K562 (cell line): ENCODE measurements around the gene STOML3. TPM values are rescaled to one million over a fixed set of nuclear protein-coding genes. Genes with fewer than 3 reads are reported as not detected.

Experiments used
- ATAC-seq: fragments of 200-7000 bp; cut with Tn5 transposase; 3 replicates; pipeline ENCODE4 v1.9.1; 2020; ENCODE audit warnings: moderate library complexity
- BruUV-seq: library from RNA; stranded (reverse); fragments of 400-500 nt; replicated peaks from 2 replicates; lab custom pipeline; 2021; lab: Mats Ljungman, UMichigan
- CTCF ChIA-PET: fragments of 300-600 bp; formaldehyde crosslinking; extraction: SDS; loops from one replicate; lab custom pipeline; 2021; ENCODE audit warnings: low intra/inter-chr PET ratio; lab: Yijun Ruan, JAX
- POLR2A ChIA-PET: fragments of 300-600, 350-650 bp; sonication (Branson Sonifier 250); formaldehyde crosslinking; extraction: SDS; loops from one replicate; lab custom pipeline; 2021; ENCODE audit warnings: antibody characterized with exemption, inconsistent platforms; lab: Yijun Ruan, JAX
- DNase-seq, 4 experiments: peaks; one replicate each; pipeline versions ENCODE4 v3.0.0 to v3.0.0-alpha.2; 2011 to 2018; ENCODE audit warnings: low spot score in 3 of 4, mixed read lengths in 3 of 4; ENCODE audit errors: extremely low read depth in 1 of 4
- FAIRE-seq: peaks from 2 replicates; lab custom pipeline; 2011; peaks lifted over from hg19 to GRCh38; lab: Jason Lieb, UNC
- H2AFZ ChIP-seq: 2 replicates; pipeline ENCODE4 v1.6.0; 2011; ENCODE audit warnings: low read depth, low read length, control low read depth, inconsistent platforms
- H3K27ac ChIP-seq: fragments of 200-600 bp; 3 replicates; pipeline ENCODE4 v1.8.0; 2011; ENCODE audit warnings: low read depth, mild to moderate bottlenecking, control low read depth, inconsistent platforms, low read length, moderate library complexity, mixed read lengths; ENCODE audit errors: extremely low read depth
- H3K27me3 ChIP-seq, 2 experiments: fragments of 300-600 bp in 1 of 2; 2 replicates in 1 of 2; 3 replicates in 1 of 2; pipeline versions ENCODE4 v1.6.0 to v1.8.0; 2011; ENCODE audit warnings: inconsistent platforms in 2 of 2, low read length in 2 of 2, mild to moderate bottlenecking in 1 of 2, mixed read lengths in 1 of 2, moderate library complexity in 1 of 2; ENCODE audit not compliant: control insufficient read depth in 2 of 2, insufficient read depth in 2 of 2
- H3K36me3 ChIP-seq: fragments of 300-600 bp; 3 replicates; pipeline ENCODE4 v1.8.0; 2011; ENCODE audit warnings: mild to moderate bottlenecking, low read length, inconsistent platforms; ENCODE audit not compliant: control insufficient read depth, insufficient read depth
- H3K4me1 ChIP-seq, 2 experiments: fragments of 200-600 bp in 1 of 2; replicated peaks in 1 of 2; 2 replicates in 1 of 2; 3 replicates in 1 of 2; pipeline versions ENCODE4 v1.5.1 to v1.8.0; 2011; ENCODE audit warnings: inconsistent platforms in 2 of 2, low read length in 2 of 2, mild to moderate bottlenecking in 1 of 2, mixed read lengths in 1 of 2, moderate library complexity in 1 of 2; ENCODE audit not compliant: control insufficient read depth in 2 of 2, insufficient read depth in 2 of 2
- H3K4me2 ChIP-seq: 2 replicates; pipeline ENCODE4 v1.6.1; 2011; ENCODE audit warnings: low read length, control low read depth, inconsistent platforms, mixed read lengths; ENCODE audit not compliant: insufficient read depth
- H3K4me3 ChIP-seq: fragments of 200-600 bp; sonication (generic), shearing (Covaris generic); 2 replicates; pipeline ENCODE4 v1.5.1; 2016; ENCODE audit warnings: control low read depth, inconsistent platforms
- H3K79me2 ChIP-seq: fragments of 200-600 bp; 3 replicates; pipeline ENCODE4 v1.8.0; 2011; ENCODE audit warnings: low read length, inconsistent platforms; ENCODE audit not compliant: control insufficient read depth, insufficient read depth
- H3K9ac ChIP-seq, 2 experiments: 2 replicates each; pipeline versions ENCODE4 v1.6.0 to v1.6.1; 2011; ENCODE audit warnings: low read depth in 2 of 2, low read length in 2 of 2, control low read depth in 1 of 2, inconsistent platforms in 1 of 2, mild to moderate bottlenecking in 1 of 2, mixed read lengths in 1 of 2; ENCODE audit not compliant: insufficient read depth in 1 of 2
- H3K9me1 ChIP-seq: one replicate; pipeline ENCODE4 v1.6.0; 2011; ENCODE audit warnings: inconsistent platforms, mild to moderate bottlenecking, low read length, moderate library complexity; ENCODE audit not compliant: control insufficient read depth, insufficient read depth
- H3K9me3 ChIP-seq: replicated peaks from 2 replicates; pipeline ENCODE4 v1.5.1; 2011; ENCODE audit warnings: low read depth, low read length, inconsistent platforms; ENCODE audit not compliant: control insufficient read depth, insufficient read depth
- H4K20me1 ChIP-seq: replicated peaks from 2 replicates; pipeline ENCODE4 v1.6.1; 2011; ENCODE audit warnings: low read length, inconsistent platforms, mixed read lengths; ENCODE audit not compliant: control insufficient read depth, insufficient read depth
- ADNP ChIP-seq: fragments of 200-800 bp; sonication (Bioruptor generic); IDR thresholded peaks from 2 replicates; pipeline ENCODE4 v1.6.1; 2016; ENCODE audit warnings: missing genetic modification characterization, missing compliant biosample characterization
- CEBPG ChIP-seq, 3 experiments: fragments of 200-800 bp in 1 of 3; sonication (Bioruptor generic) in 1 of 3; sonication (generic) in 1 of 3; formaldehyde crosslinking in 1 of 3; IDR thresholded peaks in 2 of 3; conservative IDR thresholded peaks in 1 of 3; 2 replicates each; pipeline versions ENCODE4 v1.6.1 to v1.8.0; 2016 to 2022; ENCODE audit warnings: missing compliant biosample characterization in 2 of 3, missing genetic modification characterization in 2 of 3, mild to moderate bottlenecking in 1 of 3, missing genetic modification reagents in 1 of 3
- ZNF589 ChIP-seq: fragments of 200-800 bp; sonication (Bioruptor generic); IDR thresholded peaks from 2 replicates; pipeline ENCODE4 v1.6.1; 2016; ENCODE audit warnings: low read depth, missing genetic modification characterization, missing compliant biosample characterization
- WGBS: fragments of 100-300 bp; shearing (Covaris generic); methylation state at CpG from one replicate; pipeline ENCODE4 v1.1.6; 2016; ENCODE audit warnings: low coverage, mixed read lengths; ENCODE audit not compliant: insufficient coverage; ENCODE audit errors: missing lambda C conversion rate; 5-methylcytosine and 5-hydroxymethylcytosine counted together
- in situ Hi-C: fragments of 300-500 bp; cut with MboI; formaldehyde crosslinking; loops from 4 replicates; pipeline ENCODE4 v1.15.0; 2018; ENCODE audit warnings: inconsistent platforms, mixed read lengths
- intact Hi-C: fragments of 100-400 bp; cut with micrococcal nuclease; formaldehyde crosslinking; loops from 2 replicates; pipeline ENCODE4 v1.14.2; 2022
- polyA plus RNA-seq, 8 experiments: library from polyadenylated mRNA; depleted of rRNA in 4 of 8; stranded (reverse) in 5 of 8; unstranded in 3 of 8; fragments of >200 nt; fragmentation: Nextera tagmentation in 2 of 8; fragmentation: Illumina TruSeq in 1 of 8; extraction: Ambion mirVana in 2 of 8; extraction: Trizol in 1 of 8; gene quantifications; 2 replicates each; pipeline versions ENCODE4 v1.2.1 to v1.2.3, GENCODE V29; 2011 to 2014; ENCODE audit warnings: inconsistent platforms in 1 of 8, missing spikeins in 1 of 8
- total RNA-seq, 7 experiments: library from RNA; depleted of rRNA in 6 of 7; stranded (reverse); fragments of >200 nt in 6 of 7; fragmentation: Illumina TruSeq in 2 of 7; extraction: Trizol in 2 of 7; gene quantifications; 2 replicates each; pipeline versions ENCODE4 v1.2.1 to v1.2.3, GENCODE V29; 2011 to 2021; ENCODE audit warnings: low replicate concordance in 1 of 7

STOML3 gene
- total and polyA plus RNA-seq, 9 of the 15 experiments (the other 6 are each of a cell fraction or from before 2014, with no cell fraction given): 0.04 TPM; not detected in 8

DNA sequence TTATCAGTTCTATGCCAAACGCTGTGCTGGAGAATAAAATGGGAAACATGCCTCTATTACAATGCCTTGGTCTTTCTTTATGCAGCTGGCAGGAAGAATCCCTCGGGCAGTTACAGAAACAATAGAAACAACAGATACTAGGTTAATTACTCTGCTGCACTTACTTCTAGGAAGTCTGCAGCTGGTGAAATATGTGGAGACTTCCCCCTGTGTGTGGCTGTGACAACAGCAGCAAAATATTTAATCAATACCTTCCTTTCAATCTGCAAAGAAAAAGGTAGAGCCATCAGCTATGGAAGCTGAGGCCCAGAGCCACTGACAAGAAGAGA is 9.9 kb downstream of the STOML3 start:
- Histone ChIP-seq H3K36me3 (no peaks in the 10 kb centered on the region), H3K27ac (no peak overlapping the region), H3K4me1 (no peaks in the 10 kb centered on the region), H3K9ac (no peak overlapping the region), H2AFZ (no peak overlapping the region), H3K4me3 (no peak overlapping the region), H3K79me2 (no peaks in the 10 kb centered on the region), H3K4me2 (no peak overlapping the region), H3K9me1 (no peaks in the 10 kb centered on the region), H3K9me3 (no peaks in the 10 kb centered on the region), H4K20me1 (no peaks in the 10 kb centered on the region), H3K27me3 (no peaks in the 10 kb centered on the region)
- in situ Hi-C loops (loop anchor here (25.0 kb wide), 1 partner anchor 1707 kb away; no protein-coding TSS in a partner anchor), intact Hi-C loops (no loop called here)
- TF ChIP-seq CEBPG (CRISPR knock-in tag; IDR thresholded peaks at IDR 0.05) (no peak), CEBPG (tag; conservative IDR thresholded peaks at IDR 0.05 in 1 of 2, IDR thresholded peaks at IDR 0.05 in 1 of 2) (peak in 1 of 2 experiments; percentile 80; a peak in 2 of 4 replicates), ZNF589 (CRISPR knock-in tag) (0 out of 2 replicates have a peak, but pooled peaks have one; percentile 41), ADNP (tag) (no peak)
- ChIA-PET POLR2A (interaction anchor here (0.5 kb wide), 1 partner anchor 525 kb away, joined by 3 read pairs; no protein-coding TSS in a partner anchor), CTCF (no interaction called here)
- whole genome bisulfite sequencing: 0% methylated on average over 2 of the region's 2 CpGs
- DNase-seq (no peak), ATAC-seq (no peak), FAIRE-seq (no peak)
- no TSS peak for BruUV-seq
